HepG2 (cell line): ENCODE results near the gene NFIC. TPM values are rescaled to one million over a fixed set of nuclear protein-coding genes. Genes with fewer than 3 reads are reported as not detected.

Experiments
- CHD4 ChIP-seq: fragments of 200-600 bp; sonication (generic); IDR thresholded peaks from 2 replicates; pipeline ENCODE4 v1.7.0; 2017; ENCODE audit warnings: mild to moderate bottlenecking, low read length, borderline replicate concordance
- IKZF4 ChIP-seq: sonication (generic); formaldehyde crosslinking; IDR thresholded peaks from 2 replicates; pipeline ENCODE4 v1.5.1; 2020; ENCODE audit warnings: borderline replicate concordance, mild to moderate bottlenecking, low read depth, missing genetic modification reagents; ENCODE audit errors: not compliant biosample characterization
- ISL2 ChIP-seq: sonication (generic); formaldehyde crosslinking; IDR thresholded peaks from 2 replicates; pipeline ENCODE4 v1.5.0; 2020; ENCODE audit warnings: missing genetic modification reagents
- PLRG1 ChIP-seq: fragments of 450-650 bp; conservative IDR thresholded peaks from 2 replicates; pipeline ENCODE4 v1.6.1; 2016
- RORA ChIP-seq: sonication (generic); formaldehyde crosslinking; IDR thresholded peaks from 2 replicates; pipeline ENCODE4 v1.5.0; 2020; ENCODE audit warnings: mild to moderate bottlenecking, missing genetic modification reagents, moderate library complexity
- ZNF431 ChIP-seq: sonication (generic); formaldehyde crosslinking; IDR thresholded peaks from 2 replicates; pipeline ENCODE4 v1.9.0; 2022; ENCODE audit warnings: missing genetic modification reagents, low read depth, mild to moderate bottlenecking, borderline replicate concordance
- polyA plus RNA-seq, 8 experiments: library from polyadenylated mRNA; depleted of rRNA in 3 of 8; stranded (reverse) in 7 of 8; unstranded in 1 of 8; fragments of >200 nt; fragmentation: Illumina TruSeq in 4 of 8; extraction: Trizol in 4 of 8; gene quantifications; 2 replicates each; pipeline versions ENCODE4 v1.2.1 to v1.2.3, GENCODE V29; 2011 to 2016; ENCODE audit warnings: low read depth in 4 of 8, missing spikeins in 1 of 8, mixed read lengths in 1 of 8; ENCODE audit not compliant: insufficient read depth in 1 of 8
- total RNA-seq, 5 experiments: library from RNA; depleted of rRNA; stranded (reverse); fragments of >200 nt; fragmentation: Illumina TruSeq; extraction: Trizol; gene quantifications; 2 replicates each; pipeline ENCODE4 v1.2.3, GENCODE V29; 2016; ENCODE audit warnings: low read depth in 1 of 5
- TF ChIP-seq, protein P1 (sequence below): sonication (generic); formaldehyde crosslinking; IDR thresholded peaks from 2 replicates; pipeline ENCODE4 v1.4.0; 2020; ENCODE audit warnings: missing genetic modification reagents, borderline replicate concordance
- TF ChIP-seq, protein P2 (sequence below): sonication (generic); formaldehyde crosslinking; IDR thresholded peaks from 2 replicates; pipeline ENCODE4 v1.4.0; 2020; ENCODE audit warnings: missing genetic modification reagents, borderline replicate concordance
- TF ChIP-seq, protein P3 (sequence below): sonication (generic); formaldehyde crosslinking; IDR thresholded peaks from 2 replicates; pipeline ENCODE4 v1.4.0; 2020; ENCODE audit warnings: missing genetic modification reagents, borderline replicate concordance
- TF ChIP-seq, protein P4 (sequence below): sonication (generic); formaldehyde crosslinking; IDR thresholded peaks from 2 replicates; pipeline ENCODE4 v1.4.0; 2020; ENCODE audit warnings: missing genetic modification reagents

The NFIC gene
- total and polyA plus RNA-seq, 2 of the 13 experiments (the other 11 are each of a cell fraction or from before 2014, with no cell fraction given), result 1.3 to 2.5 TPM

DNA sequence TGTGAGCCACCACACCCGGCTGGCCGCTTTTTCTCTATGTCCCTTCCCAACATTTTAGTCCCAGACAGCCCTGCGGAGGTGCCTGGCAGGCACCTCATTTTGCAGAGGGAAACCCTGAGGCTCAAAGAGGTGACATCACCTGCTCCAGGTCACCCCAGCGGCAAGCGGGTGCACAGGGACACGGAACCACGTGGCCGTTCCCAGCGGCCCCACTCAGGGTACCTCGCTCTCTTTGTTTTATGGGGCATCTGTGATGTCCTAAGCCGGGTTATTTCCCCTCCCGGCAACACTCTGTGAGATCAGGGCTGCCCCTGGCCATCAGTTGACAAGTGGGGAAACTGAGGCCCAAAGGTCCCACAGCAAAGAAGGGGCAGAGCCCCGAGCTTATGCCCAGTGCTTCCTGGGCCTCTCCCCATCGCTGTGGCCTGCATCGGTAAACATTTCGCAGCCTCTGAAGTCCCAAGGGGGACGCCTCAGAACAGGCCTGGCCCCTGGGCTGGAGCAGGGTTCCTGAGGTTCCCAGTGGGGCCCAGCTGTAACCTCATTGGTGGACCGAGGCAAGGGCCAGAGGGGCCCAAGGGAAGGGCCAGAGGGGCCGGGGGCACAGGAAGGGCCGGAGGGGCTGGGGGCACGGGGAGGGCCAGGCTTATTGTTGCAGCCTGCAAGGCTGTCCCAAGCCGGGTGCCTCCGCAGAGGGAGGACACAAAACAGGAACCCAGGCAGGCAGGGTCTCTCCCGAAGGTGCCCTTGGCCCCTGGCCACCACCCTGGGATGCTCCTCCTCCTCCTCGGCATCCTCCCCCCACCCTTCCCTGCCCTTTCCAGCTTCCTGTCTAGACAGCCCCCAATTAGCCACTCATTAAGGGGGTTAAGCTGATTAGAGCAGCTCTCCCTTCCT lies 75.0 kb downstream of the NFIC start (continued):
- TF ChIP-seq, protein P1, sequence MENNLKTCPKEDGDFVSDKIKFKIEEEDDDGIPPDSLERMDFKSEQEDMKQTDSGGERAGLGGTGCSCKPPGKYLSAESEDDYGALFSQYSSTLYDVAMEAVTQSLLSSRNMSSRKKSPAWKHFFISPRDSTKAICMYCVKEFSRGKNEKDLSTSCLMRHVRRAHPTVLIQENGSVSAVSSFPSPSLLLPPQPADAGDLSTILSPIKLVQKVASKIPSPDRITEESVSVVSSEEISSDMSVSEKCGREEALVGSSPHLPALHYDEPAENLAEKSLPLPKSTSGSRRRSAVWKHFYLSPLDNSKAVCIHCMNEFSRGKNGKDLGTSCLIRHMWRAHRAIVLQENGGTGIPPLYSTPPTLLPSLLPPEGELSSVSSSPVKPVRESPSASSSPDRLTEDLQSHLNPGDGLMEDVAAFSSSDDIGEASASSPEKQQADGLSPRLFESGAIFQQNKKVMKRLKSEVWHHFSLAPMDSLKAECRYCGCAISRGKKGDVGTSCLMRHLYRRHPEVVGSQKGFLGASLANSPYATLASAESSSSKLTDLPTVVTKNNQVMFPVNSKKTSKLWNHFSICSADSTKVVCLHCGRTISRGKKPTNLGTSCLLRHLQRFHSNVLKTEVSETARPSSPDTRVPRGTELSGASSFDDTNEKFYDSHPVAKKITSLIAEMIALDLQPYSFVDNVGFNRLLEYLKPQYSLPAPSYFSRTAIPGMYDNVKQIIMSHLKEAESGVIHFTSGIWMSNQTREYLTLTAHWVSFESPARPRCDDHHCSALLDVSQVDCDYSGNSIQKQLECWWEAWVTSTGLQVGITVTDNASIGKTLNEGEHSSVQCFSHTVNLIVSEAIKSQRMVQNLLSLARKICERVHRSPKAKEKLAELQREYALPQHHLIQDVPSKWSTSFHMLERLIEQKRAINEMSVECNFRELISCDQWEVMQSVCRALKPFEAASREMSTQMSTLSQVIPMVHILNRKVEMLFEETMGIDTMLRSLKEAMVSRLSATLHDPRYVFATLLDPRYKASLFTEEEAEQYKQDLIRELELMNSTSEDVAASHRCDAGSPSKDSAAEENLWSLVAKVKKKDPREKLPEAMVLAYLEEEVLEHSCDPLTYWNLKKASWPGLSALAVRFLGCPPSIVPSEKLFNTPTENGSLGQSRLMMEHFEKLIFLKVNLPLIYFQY (CRISPR knock-in tag), result no peak
- TF ChIP-seq, protein P2, sequence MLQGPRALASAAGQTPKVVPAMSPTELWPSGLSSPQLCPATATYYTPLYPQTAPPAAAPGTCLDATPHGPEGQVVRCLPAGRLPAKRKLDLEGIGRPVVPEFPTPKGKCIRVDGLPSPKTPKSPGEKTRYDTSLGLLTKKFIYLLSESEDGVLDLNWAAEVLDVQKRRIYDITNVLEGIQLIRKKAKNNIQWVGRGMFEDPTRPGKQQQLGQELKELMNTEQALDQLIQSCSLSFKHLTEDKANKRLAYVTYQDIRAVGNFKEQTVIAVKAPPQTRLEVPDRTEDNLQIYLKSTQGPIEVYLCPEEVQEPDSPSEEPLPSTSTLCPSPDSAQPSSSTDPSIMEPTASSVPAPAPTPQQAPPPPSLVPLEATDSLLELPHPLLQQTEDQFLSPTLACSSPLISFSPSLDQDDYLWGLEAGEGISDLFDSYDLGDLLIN (CRISPR knock-in tag), result no peak
- no peak for TF ChIP-seq ZNF431 (CRISPR knock-in tag)
- no peak for TF ChIP-seq IKZF4 (CRISPR knock-in tag)
- no peak for TF ChIP-seq RORA (CRISPR knock-in tag)
- TF ChIP-seq, protein P3, sequence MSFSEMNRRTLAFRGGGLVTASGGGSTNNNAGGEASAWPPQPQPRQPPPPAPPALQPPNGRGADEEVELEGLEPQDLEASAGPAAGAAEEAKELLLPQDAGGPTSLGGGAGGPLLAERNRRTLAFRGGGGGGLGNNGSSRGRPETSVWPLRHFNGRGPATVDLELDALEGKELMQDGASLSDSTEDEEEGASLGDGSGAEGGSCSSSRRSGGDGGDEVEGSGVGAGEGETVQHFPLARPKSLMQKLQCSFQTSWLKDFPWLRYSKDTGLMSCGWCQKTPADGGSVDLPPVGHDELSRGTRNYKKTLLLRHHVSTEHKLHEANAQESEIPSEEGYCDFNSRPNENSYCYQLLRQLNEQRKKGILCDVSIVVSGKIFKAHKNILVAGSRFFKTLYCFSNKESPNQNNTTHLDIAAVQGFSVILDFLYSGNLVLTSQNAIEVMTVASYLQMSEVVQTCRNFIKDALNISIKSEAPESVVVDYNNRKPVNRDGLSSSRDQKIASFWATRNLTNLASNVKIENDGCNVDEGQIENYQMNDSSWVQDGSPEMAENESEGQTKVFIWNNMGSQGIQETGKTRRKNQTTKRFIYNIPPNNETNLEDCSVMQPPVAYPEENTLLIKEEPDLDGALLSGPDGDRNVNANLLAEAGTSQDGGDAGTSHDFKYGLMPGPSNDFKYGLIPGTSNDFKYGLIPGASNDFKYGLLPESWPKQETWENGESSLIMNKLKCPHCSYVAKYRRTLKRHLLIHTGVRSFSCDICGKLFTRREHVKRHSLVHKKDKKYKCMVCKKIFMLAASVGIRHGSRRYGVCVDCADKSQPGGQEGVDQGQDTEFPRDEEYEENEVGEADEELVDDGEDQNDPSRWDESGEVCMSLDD (CRISPR knock-in tag), result no peak
- TF ChIP-seq CHD4, result no peak
- TF ChIP-seq ISL2 (CRISPR knock-in tag), result no peak
- TF ChIP-seq, protein P4, sequence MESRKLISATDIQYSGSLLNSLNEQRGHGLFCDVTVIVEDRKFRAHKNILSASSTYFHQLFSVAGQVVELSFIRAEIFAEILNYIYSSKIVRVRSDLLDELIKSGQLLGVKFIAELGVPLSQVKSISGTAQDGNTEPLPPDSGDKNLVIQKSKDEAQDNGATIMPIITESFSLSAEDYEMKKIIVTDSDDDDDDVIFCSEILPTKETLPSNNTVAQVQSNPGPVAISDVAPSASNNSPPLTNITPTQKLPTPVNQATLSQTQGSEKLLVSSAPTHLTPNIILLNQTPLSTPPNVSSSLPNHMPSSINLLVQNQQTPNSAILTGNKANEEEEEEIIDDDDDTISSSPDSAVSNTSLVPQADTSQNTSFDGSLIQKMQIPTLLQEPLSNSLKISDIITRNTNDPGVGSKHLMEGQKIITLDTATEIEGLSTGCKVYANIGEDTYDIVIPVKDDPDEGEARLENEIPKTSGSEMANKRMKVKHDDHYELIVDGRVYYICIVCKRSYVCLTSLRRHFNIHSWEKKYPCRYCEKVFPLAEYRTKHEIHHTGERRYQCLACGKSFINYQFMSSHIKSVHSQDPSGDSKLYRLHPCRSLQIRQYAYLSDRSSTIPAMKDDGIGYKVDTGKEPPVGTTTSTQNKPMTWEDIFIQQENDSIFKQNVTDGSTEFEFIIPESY (CRISPR knock-in tag), result no peak
- no peak for TF ChIP-seq PLRG1
